HG03565 (cell line): ENCODE results near the gene ANTKMT.

Experiments
- ATAC-seq: cut with Tn5 transposase; IDR thresholded peaks from one replicate; pipeline ENCODE4 v1.9.1; 2021; ENCODE audit warnings: mild to moderate bottlenecking, moderate library complexity; ENCODE audit not compliant: unreplicated experiment

ANTKMT gene

GRCh38 chr16:695355-696089 is 25.4 kb upstream of the ANTKMT start:
- no peak for ATAC-seq

- no peak for ATAC-seq
Observed at GRCh38 chr16:698911-699671, 21.9 kb upstream of the ANTKMT start.

- no peak for ATAC-seq
Observed at GRCh38 chr16:700684-701584, 20.0 kb upstream of the ANTKMT start.

GRCh38 chr16:702341-702740 is 18.6 kb upstream of the ANTKMT start:
- ATAC-seq, result no peak

GRCh38 chr16:703406-703805 is 17.5 kb upstream of the ANTKMT start:
- ATAC-seq, result no peak

- no peak for ATAC-seq
Observed at GRCh38 chr16:704047-704446, 16.9 kb upstream of the ANTKMT start.

GRCh38 chr16:704552-705380 is 16.2 kb upstream of the ANTKMT start:
- ATAC-seq, result no peak

GRCh38 chr16:705431-706188 is 15.3 kb upstream of the ANTKMT start, which contains the start of gene FBXL16:
Gene FBXL16, minus strand, starts transcription at chr16:705801. Its CDS starts 8,396 bp downstream, at chr16:697405.
- ATAC-seq, result no peak

- ATAC-seq, result no peak
Observed at GRCh38 chr16:706189-707061, 14.5 kb upstream of the ANTKMT start.

- no peak for ATAC-seq
Observed at GRCh38 chr16:707062-707538, 13.8 kb upstream of the ANTKMT start.

GRCh38 chr16:708019-708418 is 12.9 kb upstream of the ANTKMT start:
- ATAC-seq, result no peak

GRCh38 chr16:708959-709358 is 12.0 kb upstream of the ANTKMT start:
- no peak for ATAC-seq

GRCh38 chr16:709566-710499 is 11.1 kb upstream of the ANTKMT start:
- ATAC-seq, result no peak

GRCh38 chr16:710500-711075 is 10.4 kb upstream of the ANTKMT start:
- ATAC-seq, result no peak

GRCh38 chr16:711084-711483 is 9.9 kb upstream of the ANTKMT start:
- no peak for ATAC-seq

- no peak for ATAC-seq
Observed at GRCh38 chr16:711548-712320, 9.2 kb upstream of the ANTKMT start.
